Lower lobe of right lung (tissue), 2 donors: ENCODE measurements around the gene ZNF385B. TPM values are rescaled to one million over a fixed set of nuclear protein-coding genes. Genes with fewer than 3 reads are reported as not detected.

ENCODE experiments used
- ATAC-seq, 2 donors: fragments of 200-7000 bp; cut with Tn5 transposase; one replicate each; pipeline ENCODE4 v1.9.1; 2020 to 2022; ENCODE audit warnings: mild to moderate bottlenecking in 2 of 2, moderate library complexity in 2 of 2
- DNase-seq: peaks from one replicate; pipeline ENCODE4 v3.0.0-alpha.2; 2020
- H3K27ac ChIP-seq: fragments of 200-600 bp; one replicate; pipeline ENCODE4 v1.8.0; 2022
- H3K27me3 ChIP-seq: fragments of 200-600 bp; one replicate; pipeline ENCODE4 v1.8.0; 2022; ENCODE audit warnings: low read depth
- H3K36me3 ChIP-seq: fragments of 200-600 bp; one replicate; pipeline ENCODE4 v1.8.0; 2022; ENCODE audit warnings: mild to moderate bottlenecking
- H3K4me1 ChIP-seq: fragments of 200-600 bp; one replicate; pipeline ENCODE4 v1.8.0; 2022
- H3K4me3 ChIP-seq: fragments of 200-600 bp; one replicate; pipeline ENCODE4 v1.8.0; 2022; ENCODE audit warnings: mild to moderate bottlenecking
- H3K9me3 ChIP-seq: fragments of 200-600 bp; one replicate; pipeline ENCODE4 v1.8.0; 2022
- CTCF ChIP-seq: fragments of 200-600 bp; IDR thresholded peaks from one replicate; pipeline ENCODE4 v1.8.0; 2022; ENCODE audit warnings: antibody characterized with exemption, mild to moderate bottlenecking
- intact Hi-C: fragments of 100-400 bp; cut with DNase I; formaldehyde crosslinking; loops from one replicate; pipeline ENCODE4 v1.11.0; 2022
- total RNA-seq: library from RNA; stranded (reverse); fragmentation: NEBNext Ultra II Directional; extraction: Animal tissue kit (Norgen Biotek cat#: 25700); gene quantifications from one replicate; pipeline ENCODE4 v1.2.1, GENCODE V29; 2021
- donor health status: DM: no; HTN: yes; CAD: no; lungs with severe emphysema.

Gene ZNF385B
- total RNA-seq, 1 donor from 2014 or later, result 63.2 TPM

- Histone ChIP-seq H3K4me3 (no peak overlapping the region), H3K36me3 (no peaks in the 10 kb centered on the region), H3K4me1 (no peaks in the 10 kb centered on the region), H3K9me3 (no peaks in the 10 kb centered on the region), H3K27ac (no peak overlapping the region), H3K27me3 (peaks cover 19% of the 10 kb centered on the region)
- ATAC-seq (no peak), DNase-seq (no peak)
- intact Hi-C loops, result no loop called here
- TF ChIP-seq CTCF, result no peak
Observed at GRCh38 chr2:179855673-179856072, 5.7 kb downstream of the ZNF385B start.

GRCh38 chr2:179854891-179855290, 6.5 kb downstream of the ZNF385B start:
- TF ChIP-seq CTCF, result no peak
- no peaks in the 10 kb centered on the region for H3K36me3 ChIP-seq
- H3K4me3 ChIP-seq, result no peak overlapping the region
- no peaks in the 10 kb centered on the region for H3K9me3 ChIP-seq
- no peak for DNase-seq
- intact Hi-C loops, result no loop called here
- H3K27ac ChIP-seq, result no peak overlapping the region
- H3K4me1 ChIP-seq, result no peaks in the 10 kb centered on the region
- H3K27me3 ChIP-seq, result peaks cover 12% of the 10 kb centered on the region
- ATAC-seq, result no peak

DNA sequence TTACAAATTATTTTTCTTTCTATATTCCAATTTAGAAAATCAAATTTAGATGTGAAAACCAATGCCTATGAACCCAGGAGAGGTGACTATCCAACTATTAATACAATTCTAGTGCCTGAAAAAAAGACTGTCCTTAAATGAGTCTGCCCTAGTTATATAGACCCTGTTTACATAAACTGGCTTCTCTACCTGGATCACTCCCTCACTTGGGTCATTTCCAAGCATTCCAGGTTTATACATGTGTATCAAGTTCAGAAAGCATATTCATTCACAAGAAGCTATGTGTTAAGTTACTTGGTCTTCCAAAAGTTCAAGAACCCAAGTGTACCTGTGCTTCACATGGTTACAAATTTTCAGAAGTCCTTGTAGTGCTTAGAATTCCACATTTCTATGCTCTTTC, 8.3 kb downstream of the ZNF385B start:
- Histone ChIP-seq H3K9me3 (no peaks in the 10 kb centered on the region), H3K4me1 (no peaks in the 10 kb centered on the region), H3K4me3 (no peak overlapping the region), H3K27ac (no peak overlapping the region), H3K36me3 (no peaks in the 10 kb centered on the region), H3K27me3 (no peaks in the 10 kb centered on the region)
- intact Hi-C loops, result no loop called here
- no peak for TF ChIP-seq CTCF
- DNase-seq (no peak), ATAC-seq (no peak)

DNA sequence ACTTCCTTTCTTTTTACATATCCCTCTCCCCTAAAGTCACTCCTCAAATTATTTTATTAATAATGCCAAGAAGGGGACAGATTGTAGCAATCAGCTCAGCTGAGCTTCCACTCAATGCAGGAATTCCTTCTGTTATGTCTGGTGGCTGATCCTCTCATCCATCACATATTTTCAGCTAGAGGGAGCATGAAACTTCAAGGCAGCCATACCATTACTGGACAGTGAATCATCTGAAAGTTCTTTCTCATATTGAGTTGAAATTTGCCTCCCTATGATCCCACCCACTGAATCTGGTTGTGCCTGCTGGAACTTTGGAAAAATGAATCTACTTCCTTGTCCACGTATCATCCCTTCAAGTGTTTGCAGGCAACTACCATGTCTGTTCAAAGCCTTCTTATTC, 11.2 kb downstream of the ZNF385B start:
- H3K36me3 ChIP-seq, result no peaks in the 10 kb centered on the region
- ATAC-seq (no peak), DNase-seq (no peak)
- no peak overlapping the region for H3K4me3 ChIP-seq
- intact Hi-C loops, result no loop called here
- no peaks in the 10 kb centered on the region for H3K4me1 ChIP-seq
- no peak overlapping the region for H3K27ac ChIP-seq
- H3K27me3 ChIP-seq, result no peaks in the 10 kb centered on the region
- TF ChIP-seq CTCF, result no peak
- no peaks in the 10 kb centered on the region for H3K9me3 ChIP-seq

DNA sequence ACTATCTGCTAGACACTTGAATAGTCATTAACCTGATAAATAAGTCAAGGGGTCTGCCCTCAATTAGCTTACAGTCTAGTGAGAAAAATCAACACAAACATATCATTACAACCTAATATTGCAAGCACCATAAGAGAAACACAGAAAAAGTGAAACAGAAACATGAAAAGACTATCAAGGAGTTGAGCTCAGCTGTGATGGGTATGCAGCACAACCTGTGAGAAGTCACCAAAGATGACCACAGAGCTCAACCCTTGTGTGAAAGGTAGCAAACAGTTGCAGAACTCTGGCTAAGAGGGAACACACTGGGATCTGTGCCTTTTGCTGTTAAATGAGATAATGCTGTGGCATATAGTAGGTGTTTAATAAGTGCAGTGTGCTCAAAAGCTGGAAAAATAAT, 11.7 kb downstream of the ZNF385B start:
- TF ChIP-seq CTCF, result no peak
- intact Hi-C loops, result no loop called here
- ATAC-seq, result no peak

GRCh38 chr2:179843541-179843940, 17.9 kb downstream of the ZNF385B start:
- H3K27ac ChIP-seq, result no peak overlapping the region
- DNase-seq (no peak), ATAC-seq (no peak)
- H3K4me3 ChIP-seq, result no peak overlapping the region
- no peaks in the 10 kb centered on the region for H3K9me3 ChIP-seq
- intact Hi-C loops, result no loop called here
- no peak for TF ChIP-seq CTCF
- no peaks in the 10 kb centered on the region for H3K36me3 ChIP-seq
- no peaks in the 10 kb centered on the region for H3K4me1 ChIP-seq
- H3K27me3 ChIP-seq, result no peaks in the 10 kb centered on the region

More for the DNA sequence above, 11.7 kb downstream of the ZNF385B start:
- no peaks in the 10 kb centered on the region for H3K36me3 ChIP-seq
- H3K4me3 ChIP-seq, result no peak overlapping the region
- H3K27me3 ChIP-seq, result no peaks in the 10 kb centered on the region
- H3K4me1 ChIP-seq, result no peaks in the 10 kb centered on the region
- no peaks in the 10 kb centered on the region for H3K9me3 ChIP-seq
- no peak for DNase-seq
- H3K27ac ChIP-seq, result no peak overlapping the region
